SK-N-DZ (cell line): ENCODE results near the gene PACS2.
"Not testable (repeated sequence)": the region's sequence is repeated elsewhere in the genome, so short reads cannot be mapped to it uniquely, and the experiment has no call there.

ENCODE experiments used
- DNase-seq: peaks from one replicate; pipeline ENCODE4 v3.0.0-alpha.2; 2015; ENCODE audit warnings: low spot score

Gene PACS2

DNA sequence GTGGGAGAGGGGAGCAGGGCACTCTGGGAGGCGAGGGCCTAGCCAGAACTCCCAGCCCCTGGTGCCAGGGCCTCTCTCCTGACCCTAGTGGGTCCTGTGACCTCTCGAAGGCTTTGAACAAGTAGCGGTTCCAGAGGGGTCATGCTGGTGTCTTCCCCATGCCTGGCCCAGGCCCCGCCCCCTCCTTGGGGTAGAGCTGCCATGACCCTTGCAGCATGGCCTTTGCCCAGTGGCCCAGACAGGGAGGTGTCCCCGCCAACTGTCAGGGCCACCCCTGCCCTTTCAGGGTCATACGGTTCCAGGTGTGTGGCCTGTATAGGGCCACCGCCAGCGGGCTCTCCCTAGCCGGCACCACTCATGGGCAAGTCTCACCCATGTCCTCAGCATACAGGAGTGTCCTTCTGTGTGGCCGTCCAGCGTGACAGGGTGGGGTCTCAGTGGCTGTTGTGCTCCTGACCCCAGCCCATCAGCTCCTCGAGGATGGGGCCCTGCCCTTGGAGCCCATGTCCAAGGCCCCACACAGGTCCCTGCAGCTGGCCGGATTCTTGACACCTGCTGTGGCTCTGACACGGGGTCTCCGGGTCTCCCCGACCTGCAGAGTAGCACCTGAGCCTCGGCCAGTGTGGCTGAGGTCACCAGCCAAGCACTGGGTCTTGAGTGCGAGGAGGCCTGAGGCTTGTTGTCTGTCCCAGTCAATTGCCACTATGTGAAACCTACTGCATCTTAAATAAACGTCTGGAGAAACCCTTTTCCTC is 34.6 kb downstream of the PACS2 start:
- no peak for DNase-seq

DNA sequence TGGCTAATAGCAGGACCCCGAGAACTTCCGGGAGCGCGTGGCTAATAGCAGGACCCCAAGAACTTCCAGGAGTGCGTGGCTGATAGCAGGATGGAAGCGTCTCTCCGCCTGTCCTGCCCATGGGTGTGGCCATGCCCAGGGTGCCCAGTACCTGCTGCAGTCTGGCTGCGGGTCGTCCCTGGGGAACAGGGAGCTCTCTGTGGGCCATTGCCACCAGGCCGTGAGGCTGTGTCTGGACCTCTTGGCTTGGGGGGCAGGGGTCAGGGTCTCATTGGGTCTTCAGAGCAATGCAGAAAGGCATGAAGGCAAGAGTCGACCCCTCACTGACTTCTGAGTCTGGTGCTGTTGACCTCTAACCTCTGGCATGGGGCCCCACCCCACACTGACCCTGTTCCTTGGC is 35.4 kb downstream of the PACS2 start:
- no peak for DNase-seq

- no peak for DNase-seq
Observed at GRCh38 chr14:105350450-105351244, 36.1 kb downstream of the PACS2 start.

DNA sequence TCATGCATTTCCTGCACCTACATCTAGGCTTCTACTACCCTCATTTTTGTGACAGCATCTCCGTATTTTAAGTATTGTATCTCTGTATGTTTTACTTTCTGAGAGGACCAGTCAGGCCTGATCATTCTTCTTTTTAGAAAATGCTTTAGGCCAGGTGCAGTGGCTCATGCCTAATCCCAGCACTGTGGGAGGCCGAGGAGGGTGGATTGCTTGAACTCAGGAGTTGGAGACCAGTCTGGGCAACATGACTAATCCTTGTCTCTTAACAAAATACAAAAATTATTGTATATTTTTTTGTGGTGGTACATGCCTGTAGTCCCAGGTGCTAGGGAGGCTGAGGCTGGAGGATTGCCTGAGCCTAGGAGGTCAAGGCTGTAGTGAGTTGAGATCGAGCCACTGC is 36.9 kb downstream of the PACS2 start:
- DNase-seq = no peak

- DNase-seq = peak; percentile 70
Observed at GRCh38 chr14:105351920-105352851, 37.6 kb downstream of the PACS2 start.

GRCh38 chr14:105353136-105353535 is 38.6 kb downstream of the PACS2 start:
- DNase-seq = no peak

DNA sequence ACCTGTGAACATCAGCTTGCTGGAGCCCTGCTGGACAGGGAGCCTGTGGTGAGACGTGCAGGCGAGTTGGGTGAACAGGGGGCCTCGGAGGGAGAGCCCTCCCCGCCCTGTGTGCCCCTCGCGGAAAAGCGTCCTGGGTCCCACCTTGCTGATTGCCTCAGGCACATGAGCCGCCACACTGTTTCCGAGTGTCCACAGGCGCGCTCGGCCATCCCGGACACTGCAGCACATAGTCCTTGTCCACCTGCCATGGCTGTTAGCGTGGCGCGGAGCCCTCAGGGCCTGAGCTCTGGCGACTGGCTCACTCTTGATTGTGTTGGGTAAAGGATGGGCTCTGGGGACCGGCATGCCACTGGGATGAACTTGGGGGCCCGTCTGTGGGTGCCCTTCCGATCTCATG is 40.0 kb downstream of the PACS2 start:
- DNase-seq = no peak

DNA sequence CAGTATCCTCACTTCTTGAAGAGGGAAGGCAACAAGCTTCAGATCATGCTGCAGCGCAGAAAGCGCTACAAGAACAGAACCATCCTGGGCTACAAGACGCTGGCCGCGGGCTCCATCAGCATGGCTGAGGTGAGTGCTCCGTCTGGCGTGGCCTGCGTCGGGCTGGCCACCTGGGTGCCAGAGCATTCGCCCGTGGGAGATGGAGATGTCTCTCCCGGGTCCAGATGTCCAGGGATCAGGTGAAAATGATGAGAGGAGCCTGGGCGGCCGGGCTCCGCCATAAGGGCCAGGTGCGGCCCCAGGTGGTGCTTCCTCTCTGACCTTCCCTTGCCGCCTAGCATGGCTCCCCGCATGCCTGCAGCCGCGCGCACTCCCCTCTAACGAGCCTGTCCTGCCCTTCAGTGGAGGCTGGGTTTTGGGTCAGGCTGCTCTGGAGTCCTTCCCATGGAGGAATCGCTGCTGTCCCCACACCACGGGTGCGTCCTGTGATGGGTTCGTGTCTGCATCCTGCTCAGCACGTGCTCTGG is 40.6 kb downstream of the PACS2 start:
- DNase-seq = no peak

DNA sequence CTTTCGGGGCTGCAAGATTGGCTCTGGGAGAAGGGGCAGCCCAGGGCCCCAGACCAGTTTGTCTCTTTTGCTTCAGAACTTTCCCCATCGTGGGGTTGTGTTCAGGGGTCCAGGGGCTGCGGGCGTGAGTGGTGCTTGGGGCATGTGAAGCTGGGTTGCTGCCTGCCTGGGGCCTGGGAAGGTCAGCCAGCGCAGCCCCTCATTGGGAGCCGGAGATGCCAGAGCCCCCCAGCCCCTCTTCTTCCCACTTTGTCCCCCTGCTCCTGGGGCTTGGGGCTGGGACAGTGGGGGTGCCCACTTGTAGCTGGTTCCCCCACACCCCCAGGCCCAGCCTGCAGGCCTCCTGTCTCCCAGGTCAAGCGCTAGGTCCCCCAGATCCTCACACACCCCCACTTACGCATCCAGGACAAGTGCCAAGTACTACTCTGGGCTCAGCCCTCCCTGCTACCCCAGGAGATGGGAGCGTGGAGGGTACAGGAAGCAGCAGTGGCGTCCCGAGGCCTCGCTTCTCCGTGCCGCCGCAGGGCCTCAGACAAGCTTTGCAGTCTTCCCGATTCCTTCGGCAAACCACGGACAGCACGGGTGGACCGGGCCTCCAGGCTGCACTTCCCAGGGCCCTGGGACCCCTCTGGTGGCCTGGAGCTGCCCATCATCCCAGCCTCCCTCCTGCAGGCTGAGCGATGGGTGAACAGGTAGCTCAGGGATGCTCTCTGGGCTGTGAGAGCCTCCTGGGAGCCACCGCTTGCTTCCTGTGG is 41.5 kb downstream of the PACS2 start:
- no peak for DNase-seq

- no peak for DNase-seq
Observed at GRCh38 chr14:105356927-105357326, 42.4 kb downstream of the PACS2 start.

DNA sequence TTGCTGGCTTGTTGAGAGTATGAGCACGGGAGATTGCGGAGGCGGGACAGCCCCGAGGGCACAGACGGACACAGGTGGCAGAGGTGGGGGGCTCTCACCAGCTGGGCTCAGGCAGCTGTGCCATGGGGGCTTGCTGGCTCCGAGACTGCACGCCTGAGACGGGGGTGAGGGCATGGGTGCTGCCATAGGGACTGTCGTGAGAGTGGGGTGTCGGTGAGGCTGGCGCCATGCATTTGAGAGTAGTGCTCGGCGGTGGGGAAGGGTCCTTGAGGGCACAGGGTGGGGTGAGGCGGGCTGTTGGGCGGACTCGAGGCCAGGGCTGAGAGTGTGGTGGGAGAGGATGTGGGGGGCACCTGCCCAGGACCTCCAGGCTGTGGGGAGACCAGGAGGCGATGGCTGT is 43.1 kb downstream of the PACS2 start:
- no peak for DNase-seq

DNA sequence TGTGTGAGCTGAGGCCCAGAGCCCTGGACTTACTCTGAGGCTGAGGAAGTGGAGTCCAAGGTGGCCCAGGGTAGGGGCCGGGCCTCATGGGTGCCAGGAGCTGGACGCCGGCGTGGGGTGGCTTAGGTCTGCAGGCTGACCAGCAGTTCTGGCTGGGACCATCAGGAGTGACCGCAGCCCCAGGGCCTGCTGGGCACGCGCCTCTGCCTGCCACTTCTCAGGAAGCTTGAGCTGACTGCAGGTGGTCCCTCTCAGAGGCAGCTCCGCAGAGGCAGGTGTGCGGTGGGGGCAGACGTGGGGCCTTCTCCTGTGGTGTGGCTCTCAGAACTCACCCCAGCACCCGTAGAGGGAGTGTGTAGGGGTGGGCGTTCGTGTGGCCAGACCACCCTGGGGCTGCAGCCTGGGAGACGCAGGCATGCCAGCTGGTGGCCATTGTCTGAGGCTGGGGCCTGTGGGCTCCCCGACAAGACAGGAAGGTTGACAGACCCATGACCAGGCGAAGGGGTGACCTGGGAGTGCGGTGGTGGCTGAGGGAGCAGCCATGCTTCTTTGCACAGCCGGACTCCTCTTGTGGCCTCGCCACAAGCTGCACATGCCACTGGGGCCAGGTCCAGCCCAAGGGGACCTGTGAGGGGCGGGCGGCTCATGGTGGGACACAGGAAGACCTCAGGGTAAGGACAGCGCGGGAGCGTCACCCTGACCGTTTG is 43.7 kb downstream of the PACS2 start:
- DNase-seq = no peak

- DNase-seq = no peak
Observed at GRCh38 chr14:105358943-105359342, 44.4 kb downstream of the PACS2 start.

DNA sequence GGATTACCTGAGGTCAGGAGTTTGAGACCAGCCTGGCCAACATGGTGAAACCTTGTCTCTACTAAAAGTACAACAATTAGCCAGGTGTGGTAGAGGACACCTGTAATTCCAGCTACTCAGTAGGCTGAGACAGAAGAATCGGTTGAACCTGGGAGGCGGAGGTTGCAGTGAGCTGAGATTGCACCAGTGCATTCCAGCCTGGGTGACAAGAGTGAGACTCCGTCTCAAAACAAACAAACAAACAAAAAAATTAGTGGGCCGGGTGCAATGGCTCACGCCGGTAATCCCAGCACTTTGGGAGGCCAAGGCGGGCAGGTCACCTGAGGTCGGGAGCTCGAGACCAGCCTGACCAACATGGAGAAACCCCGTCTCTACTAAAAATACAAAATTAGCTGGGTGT is 46.9 kb downstream of the PACS2 start:
- DNase-seq = not testable (repeated sequence)

DNA sequence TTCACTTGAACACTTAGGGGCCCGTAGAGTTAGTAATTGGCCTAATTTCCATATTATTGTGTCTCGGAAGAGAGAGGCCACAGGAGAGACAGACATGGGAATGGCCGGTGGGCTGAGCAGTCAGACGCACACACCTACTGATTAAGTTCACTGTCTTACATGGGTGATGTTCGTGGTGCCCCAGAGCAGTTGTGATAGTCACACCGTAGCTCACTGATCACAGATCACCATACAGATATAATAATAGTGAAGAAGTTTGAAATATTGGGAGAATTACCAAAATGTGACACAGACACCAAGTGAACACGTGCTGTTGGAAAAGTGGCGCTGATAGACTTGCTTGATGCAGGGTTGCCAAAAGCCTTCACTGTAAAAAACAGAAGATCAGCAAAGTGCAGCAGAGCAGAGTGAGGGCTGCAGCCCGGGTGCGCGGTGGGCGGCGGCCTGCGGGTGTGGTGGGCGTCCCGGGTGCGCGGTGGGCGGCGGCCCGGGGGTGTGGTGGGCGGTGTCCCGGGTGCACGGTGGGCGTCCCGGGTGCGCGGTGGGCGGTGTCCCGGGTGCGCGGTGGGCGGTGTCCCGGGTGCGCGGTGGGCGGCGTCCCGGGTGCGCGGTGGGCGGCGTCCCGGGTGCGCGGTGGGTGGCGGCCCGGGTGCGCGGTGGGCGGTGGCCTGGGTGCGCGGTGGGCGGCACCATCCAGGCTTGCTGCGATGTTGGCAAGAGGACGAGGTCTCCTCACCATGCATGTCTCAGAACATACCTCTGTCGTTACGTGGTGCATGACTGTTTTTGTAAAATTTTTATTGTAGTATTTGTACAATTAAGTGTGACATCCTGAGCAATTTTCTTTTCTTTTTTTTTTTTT is 49.5 kb downstream of the PACS2 start:
- no peak for DNase-seq

GRCh38 chr14:105365101-105365500 is 50.6 kb downstream of the PACS2 start:
- no peak for DNase-seq

- DNase-seq = no peak
Observed at GRCh38 chr14:105365681-105366080, 51.1 kb downstream of the PACS2 start.

DNA sequence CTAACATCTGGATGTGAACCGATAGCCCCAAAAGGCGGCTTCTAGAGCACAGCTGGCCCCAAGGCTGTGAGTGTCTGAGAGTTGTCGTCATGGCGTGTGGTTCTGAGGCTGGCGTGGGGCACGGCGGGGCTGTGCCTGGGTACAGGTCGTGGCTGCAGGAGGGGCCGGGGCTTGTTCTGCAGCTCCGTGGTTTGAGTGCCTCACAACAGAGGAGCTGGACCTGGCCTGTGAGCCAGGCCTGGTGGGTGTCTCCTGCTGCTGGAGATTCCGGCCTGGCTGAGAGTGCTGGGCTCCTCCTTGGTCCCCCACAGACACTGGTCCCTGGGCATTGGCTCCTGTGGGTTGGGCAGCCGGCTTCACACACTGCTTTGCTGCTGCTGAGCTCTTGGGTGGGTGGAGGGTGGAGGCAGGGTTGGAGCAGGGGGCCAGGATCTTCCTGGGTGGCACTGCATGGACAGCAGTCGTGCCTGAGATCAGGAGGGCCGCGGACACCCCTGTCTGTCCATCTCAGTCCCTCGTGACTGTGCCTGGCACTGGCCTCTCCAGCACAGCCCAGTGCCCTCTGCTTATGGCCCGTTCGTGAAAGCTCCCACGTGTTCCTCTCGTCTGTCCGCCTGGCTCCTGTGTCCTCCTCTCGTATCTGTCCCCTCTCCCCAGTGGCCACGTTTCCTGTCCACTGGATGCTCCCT is 52.0 kb downstream of the PACS2 start:
- DNase-seq = no peak
